ENCODE data around the gene ALPK1. TPM values are rescaled to one million over a fixed set of nuclear protein-coding genes. Genes with fewer than 3 reads are reported as not detected.

The ALPK1 gene
- 10 to 100 TPM in 2 of 9 donors, 1 to 10 TPM in 7; 2.2 to 21.7 (median 3.4) TPM for total RNA-seq
- 1 to 10 TPM; 1.3 to 2.6 TPM for polyA plus RNA-seq
- long read RNA-seq, donor 1, full-length matches to known transcripts: 2 of 4 reads
- long read RNA-seq, donor 1, partial matches to known transcripts: 1 of 4 reads
- long read RNA-seq, donor 1, other reads (novel, unspliced or antisense): 1 of 4 reads
- long read RNA-seq, donor 2, partial matches to known transcripts: 4 of 5 reads
- long read RNA-seq, donor 2, other reads (novel, unspliced or antisense): 1 of 5 reads
- long read RNA-seq, donor 3, partial matches to known transcripts: 1 of 2 reads
- long read RNA-seq, donor 3, other reads (novel, unspliced or antisense): 1 of 2 reads

GRCh38 chr4:112296949-112297880, at the start of gene ALPK1:
TSS of gene ALPK1 (plus strand) at chr4:112297369.
- TF ChIP-seq CTCF (IDR thresholded peaks at IDR 0.05): no peak
- peak in 1 of 2 donors; percentile 43 for TF ChIP-seq POLR2A (IDR thresholded peaks at IDR 0.05)
- H3K36me3 ChIP-seq: peaks cover 0 to 6% (median 0%) of the 10 kb centered on the region in 9 donors
- peaks cover 0 to 40% (median 3%) of the 10 kb centered on the region in 12 donors for H3K4me1 ChIP-seq
- peak within 1 kb of the TSS in 11 of 12 donors; percentile 20 to 65 (median 49) for H3K4me3 ChIP-seq
- H3K27ac ChIP-seq: peak within 1 kb of the TSS in 11 of 12 donors; percentile 20 to 93 (median 61)
- intact Hi-C loops (cut with DNase I): loop anchor here in 1 of 10 donors (5.0 kb wide), 1 partner anchor 65 kb away; the partner anchor contains the start of gene AP1AR
- no peaks in the 10 kb centered on the region for H3K27me3 ChIP-seq
- peak; percentile 91 to 99 (median 97) for ATAC-seq
- 18 to 27% (median 21%) methylated on average over 4 of the region's 4 CpGs for WGBS, 4 donors
- DNase-seq: peak in 1 of 5 donors; percentile 20
- no peaks in the 10 kb centered on the region for H3K9me3 ChIP-seq

- ATAC-seq (peak in 3 of 4 donors; percentile 53 to 59 (median 56)), DNase-seq (no peak)
- Histone ChIP-seq H3K27me3 (no peaks in the 10 kb centered on the region), H3K4me3 (no peak overlapping the region), H3K9me3 (no peaks in the 10 kb centered on the region), H3K36me3 (peaks cover 0 to 10% (median 4%) of the 10 kb centered on the region in 9 donors), H3K27ac (no peak overlapping the region), H3K4me1 (peaks cover 0 to 13% (median 0%) of the 10 kb centered on the region in 12 donors)
- WGBS, 4 donors: 69 to 85% (median 77%) methylated on average over 3 of the region's 3 CpGs
- intact Hi-C loops (cut with DNase I): no loop called here
- no peak for TF ChIP-seq POLR2A (IDR thresholded peaks at IDR 0.05)
- TF ChIP-seq CTCF (IDR thresholded peaks at IDR 0.05): no peak
Measured at GRCh38 chr4:112251019-112251643, 46.0 kb upstream of the ALPK1 start.

GRCh38 chr4:112252234-112252633, 44.9 kb upstream of the ALPK1 start:
- Histone ChIP-seq H3K4me3 (no peak overlapping the region), H3K27ac (no peak overlapping the region), H3K4me1 (peaks cover 0 to 13% (median 0%) of the 10 kb centered on the region in 12 donors), H3K27me3 (no peaks in the 10 kb centered on the region), H3K9me3 (no peaks in the 10 kb centered on the region), H3K36me3 (peaks cover 0 to 13% (median 4%) of the 10 kb centered on the region in 9 donors)
- DNase-seq (no peak), ATAC-seq (peak in 1 of 4 donors; percentile 41)
- WGBS, 4 donors: 50 to 54% (median 54%) methylated on average over 1 of the region's 1 CpG
- TF ChIP-seq POLR2A (IDR thresholded peaks at IDR 0.05): no peak
- TF ChIP-seq CTCF (IDR thresholded peaks at IDR 0.05): no peak
- intact Hi-C loops (cut with DNase I): no loop called here
